PC-3 (cell line): ENCODE data around the gene USP28. TPM values are rescaled to one million over a fixed set of nuclear protein-coding genes. Genes with fewer than 3 reads are reported as not detected.

Experiments
- ATAC-seq: fragments of 200-7000 bp; cut with Tn5 transposase; 2 replicates; pipeline ENCODE4 v1.9.1; 2020; ENCODE audit warnings: mild to moderate bottlenecking, moderate library complexity
- BruUV-seq: library from RNA; stranded (reverse); fragments of 400-500 nt; replicated peaks from 2 replicates; lab custom pipeline; 2021; lab: Mats Ljungman, UMichigan
- CTCF ChIA-PET: fragments of 300-600 bp; sonication (Branson Sonifier 250); formaldehyde crosslinking; loops from one replicate; lab custom pipeline; 2022; ENCODE audit warnings: antibody characterized with exemption; lab: Charles Lee
- POLR2A ChIA-PET: fragments of 300-600 bp; sonication (Branson Sonifier 250); formaldehyde crosslinking; loops from one replicate; lab custom pipeline; 2022; ENCODE audit warnings: antibody characterized with exemption; ENCODE audit not compliant: unreplicated experiment; lab: Charles Lee
- DNase-seq: peaks from one replicate; pipeline ENCODE4 v3.0.0-alpha.2; 2015
- H2AFZ ChIP-seq: fragments of 300-600 bp; sonication (generic); 2 replicates; pipeline ENCODE4 v1.6.0; 2016; ENCODE audit warnings: antibody characterized with exemption, low read length
- H3F3A ChIP-seq: fragments of 300-600 bp; sonication (generic); one replicate; pipeline ENCODE4 v1.6.0; 2017; ENCODE audit warnings: antibody characterized with exemption, low read length, control low read depth, mild to moderate bottlenecking; ENCODE audit not compliant: unreplicated experiment
- H3K27ac ChIP-seq: fragments of 300-600 bp; sonication (generic); 2 replicates; pipeline ENCODE4 v1.5.1; 2016; ENCODE audit warnings: mild to moderate bottlenecking, low read length
- H3K27me3 ChIP-seq: fragments of 300-600 bp; sonication (generic); 2 replicates; pipeline ENCODE4 v1.6.1; 2016; ENCODE audit warnings: low read length, mixed read lengths
- H3K36me3 ChIP-seq: fragments of 300-600 bp; sonication (generic); 2 replicates; pipeline ENCODE4 v1.6.1; 2016; ENCODE audit warnings: low read depth, mixed run types, low read length, mixed read lengths
- H3K4me1 ChIP-seq: fragments of 300-600 bp; sonication (generic); 2 replicates; pipeline ENCODE4 v1.5.1; 2016; ENCODE audit warnings: low read length; ENCODE audit not compliant: insufficient read depth
- H3K4me2 ChIP-seq: fragments of 300-600 bp; sonication (generic); 2 replicates; pipeline ENCODE4 v1.6.0; 2016; ENCODE audit warnings: low read length
- H3K4me3 ChIP-seq: fragments of 300-600 bp; sonication (generic); 2 replicates; pipeline ENCODE4 v1.5.1; 2016; ENCODE audit warnings: mild to moderate bottlenecking, low read length, mixed read lengths
- H3K79me2 ChIP-seq: fragments of 300-600 bp; sonication (generic); 2 replicates; pipeline ENCODE4 v1.6.1; 2017; ENCODE audit warnings: low read length, mixed read lengths
- H3K9ac ChIP-seq: fragments of 300-600 bp; sonication (generic); 2 replicates; pipeline ENCODE4 v1.6.0; 2016; ENCODE audit warnings: mild to moderate bottlenecking, low read length
- H3K9me2 ChIP-seq: fragments of 300-600 bp; sonication (generic); replicated peaks from 2 replicates; pipeline ENCODE4 v1.6.1; 2016; ENCODE audit warnings: mixed run types, low read length, mixed read lengths
- H3K9me3 ChIP-seq: fragments of 300-600 bp; sonication (generic); 2 replicates; pipeline ENCODE4 v1.6.1; 2016; ENCODE audit warnings: low read length, mixed read lengths
- H4K20me1 ChIP-seq: fragments of 300-600 bp; sonication (generic); 2 replicates; pipeline ENCODE4 v1.6.1; 2016; ENCODE audit warnings: low read length, mixed read lengths
- EZH2 ChIP-seq: fragments of 300-600 bp; sonication (generic); IDR thresholded peaks from one replicate; pipeline ENCODE4 v1.6.1; 2017; ENCODE audit warnings: antibody characterized with exemption, mild to moderate bottlenecking, low read length; ENCODE audit not compliant: unreplicated experiment
- EZH2phosphoT487 ChIP-seq: fragments of 300-600 bp; sonication (generic); IDR thresholded peaks from 2 replicates; pipeline ENCODE4 v1.6.1; 2018; ENCODE audit warnings: mild to moderate bottlenecking, antibody characterized with exemption, low read length, borderline replicate concordance
- intact Hi-C: fragments of 100-400 bp; cut with micrococcal nuclease; formaldehyde crosslinking; loops from 2 replicates; pipeline ENCODE4 v1.9.0; 2023
- total RNA-seq: library from RNA; depleted of rRNA; stranded (reverse); fragments of >200 nt; gene quantifications from 2 replicates; pipeline ENCODE4 v1.2.3, GENCODE V29; 2014
- TF ChIP-seq, protein P1 (sequence below): fragments of 300-600 bp; sonication (generic); conservative IDR thresholded peaks from 2 replicates; pipeline ENCODE4 v1.5.1; 2017; ENCODE audit warnings: antibody characterized with exemption, low read depth, mild to moderate bottlenecking, low read length

The USP28 gene
- total RNA-seq, 1 experiment from 2014 or later: 27.7 TPM

DNA sequence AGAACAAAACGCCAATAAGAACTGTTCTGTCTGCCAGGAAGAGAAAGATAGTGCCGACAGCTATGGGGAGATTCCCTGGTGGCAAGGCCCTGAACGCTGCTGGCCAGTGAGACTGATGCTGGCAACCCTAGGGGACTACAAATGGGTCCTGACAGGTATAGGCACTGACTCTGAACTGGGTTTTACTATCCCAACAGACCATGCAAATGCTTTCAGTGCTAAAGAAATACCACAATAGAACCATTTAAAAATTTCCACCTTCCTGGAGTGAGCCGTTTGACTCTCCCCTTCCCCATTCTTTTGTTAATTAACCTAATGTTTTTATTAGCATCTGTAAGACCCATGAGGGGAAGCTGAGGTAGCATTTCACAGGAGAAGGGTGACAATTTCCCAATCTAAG lies 25.7 kb downstream of the USP28 start:
- Histone ChIP-seq H3K4me3 (no peak overlapping the region), H4K20me1 (no peaks in the 10 kb centered on the region), H3K27me3 (no peaks in the 10 kb centered on the region), H3K9me3 (no peaks in the 10 kb centered on the region), H3K4me2 (no peak overlapping the region), H3K79me2 (no peaks in the 10 kb centered on the region), H3K9ac (no peak overlapping the region), H3K9me2 (no peaks in the 10 kb centered on the region), H3K4me1 (no peaks in the 10 kb centered on the region), H3F3A (no peaks in the 10 kb centered on the region), H3K27ac (no peak overlapping the region), H3K36me3 (peaks cover 11% of the 10 kb centered on the region), H2AFZ (no peak overlapping the region)
- DNase-seq (no peak), ATAC-seq (no peak)
- no TSS peak for BruUV-seq
- ChIA-PET CTCF (no interaction called here), POLR2A (no interaction called here)
- TF ChIP-seq EZH2phosphoT487 (no peak), EZH2 (no peak)
- TF ChIP-seq, protein P1, sequence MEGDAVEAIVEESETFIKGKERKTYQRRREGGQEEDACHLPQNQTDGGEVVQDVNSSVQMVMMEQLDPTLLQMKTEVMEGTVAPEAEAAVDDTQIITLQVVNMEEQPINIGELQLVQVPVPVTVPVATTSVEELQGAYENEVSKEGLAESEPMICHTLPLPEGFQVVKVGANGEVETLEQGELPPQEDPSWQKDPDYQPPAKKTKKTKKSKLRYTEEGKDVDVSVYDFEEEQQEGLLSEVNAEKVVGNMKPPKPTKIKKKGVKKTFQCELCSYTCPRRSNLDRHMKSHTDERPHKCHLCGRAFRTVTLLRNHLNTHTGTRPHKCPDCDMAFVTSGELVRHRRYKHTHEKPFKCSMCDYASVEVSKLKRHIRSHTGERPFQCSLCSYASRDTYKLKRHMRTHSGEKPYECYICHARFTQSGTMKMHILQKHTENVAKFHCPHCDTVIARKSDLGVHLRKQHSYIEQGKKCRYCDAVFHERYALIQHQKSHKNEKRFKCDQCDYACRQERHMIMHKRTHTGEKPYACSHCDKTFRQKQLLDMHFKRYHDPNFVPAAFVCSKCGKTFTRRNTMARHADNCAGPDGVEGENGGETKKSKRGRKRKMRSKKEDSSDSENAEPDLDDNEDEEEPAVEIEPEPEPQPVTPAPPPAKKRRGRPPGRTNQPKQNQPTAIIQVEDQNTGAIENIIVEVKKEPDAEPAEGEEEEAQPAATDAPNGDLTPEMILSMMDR: no peak
- intact Hi-C loops: no loop called here

DNA sequence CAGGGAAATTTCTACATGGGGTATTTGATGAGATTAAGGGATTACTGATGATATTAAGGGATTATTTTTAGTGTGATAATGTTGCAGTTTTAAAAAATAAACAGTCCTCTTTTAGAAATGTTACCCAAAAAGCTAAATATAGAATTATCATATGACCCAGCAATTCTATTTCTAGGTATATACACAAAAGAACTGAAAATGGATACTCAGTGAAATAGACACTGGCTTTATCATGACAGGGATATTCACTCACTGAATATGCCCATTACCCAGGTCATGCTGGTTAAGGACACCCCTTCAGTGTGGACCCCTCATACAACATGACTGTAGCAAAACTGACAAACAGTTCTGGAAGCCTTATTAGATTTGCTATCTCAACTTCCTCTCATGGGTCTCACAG lies 27.8 kb downstream of the USP28 start:
- Histone ChIP-seq H3K4me3 (no peak overlapping the region), H3K4me2 (no peak overlapping the region), H3K4me1 (no peaks in the 10 kb centered on the region), H3K9ac (no peak overlapping the region), H3K79me2 (no peaks in the 10 kb centered on the region), H3K36me3 (peaks cover 11% of the 10 kb centered on the region), H4K20me1 (no peaks in the 10 kb centered on the region), H3F3A (no peaks in the 10 kb centered on the region), H3K9me2 (no peaks in the 10 kb centered on the region), H3K27me3 (no peaks in the 10 kb centered on the region), H3K27ac (no peak overlapping the region), H2AFZ (no peak overlapping the region), H3K9me3 (no peaks in the 10 kb centered on the region)
- POLR2A ChIA-PET: no interaction called here
- no peak for ATAC-seq
- no peak for DNase-seq
- CTCF ChIA-PET: no interaction called here
- intact Hi-C loops: no loop called here
- TF ChIP-seq, protein P1: no peak
- no TSS peak for BruUV-seq

DNA sequence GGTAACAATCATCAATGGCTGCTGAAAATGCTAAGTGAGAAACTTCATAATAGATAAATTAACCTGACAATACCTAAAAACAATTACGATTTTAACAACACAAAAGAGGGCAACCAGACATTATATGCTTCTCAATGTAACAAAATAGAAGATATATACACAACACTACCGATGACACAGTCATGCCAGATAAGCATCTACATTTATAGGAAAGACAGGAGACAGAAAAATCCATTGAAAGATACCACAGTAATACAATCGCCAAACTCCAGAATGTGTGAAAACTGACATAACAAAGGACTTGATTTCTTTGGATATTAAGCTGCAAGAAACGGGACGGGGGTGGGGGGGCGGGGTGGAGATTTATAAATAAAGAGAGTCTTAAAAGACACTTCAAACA lies 28.3 kb downstream of the USP28 start:
- no peaks in the 10 kb centered on the region for H3K9me3 ChIP-seq
- CTCF ChIA-PET: no interaction called here

More for the DNA sequence above, 28.3 kb downstream of the USP28 start:
- H3K9ac ChIP-seq: no peak overlapping the region
- intact Hi-C loops: no loop called here
- BruUV-seq: no TSS peak
- no peak overlapping the region for H3K4me3 ChIP-seq
- POLR2A ChIA-PET: no interaction called here
- DNase-seq (no peak), ATAC-seq (no peak)
- no peaks in the 10 kb centered on the region for H3K9me2 ChIP-seq
- no peaks in the 10 kb centered on the region for H3F3A ChIP-seq
- no peaks in the 10 kb centered on the region for H3K79me2 ChIP-seq
- no peaks in the 10 kb centered on the region for H3K4me1 ChIP-seq
- H3K27ac ChIP-seq: no peak overlapping the region
- peaks cover 11% of the 10 kb centered on the region for H3K36me3 ChIP-seq
- H3K27me3 ChIP-seq: no peaks in the 10 kb centered on the region
- no peak overlapping the region for H3K4me2 ChIP-seq
- H2AFZ ChIP-seq: no peak overlapping the region
- no peaks in the 10 kb centered on the region for H4K20me1 ChIP-seq
- no peak for TF ChIP-seq EZH2phosphoT487
- TF ChIP-seq, protein P1: no peak
